Suppressor macrophage (primary cell): ENCODE measurements around the gene SELENOK.

Source experiments
- DNase-seq, 4 experiments: peaks; one replicate each; pipeline ENCODE4 v3.0.0-alpha.2; 2020 to 2022

Gene SELENOK

DNA sequence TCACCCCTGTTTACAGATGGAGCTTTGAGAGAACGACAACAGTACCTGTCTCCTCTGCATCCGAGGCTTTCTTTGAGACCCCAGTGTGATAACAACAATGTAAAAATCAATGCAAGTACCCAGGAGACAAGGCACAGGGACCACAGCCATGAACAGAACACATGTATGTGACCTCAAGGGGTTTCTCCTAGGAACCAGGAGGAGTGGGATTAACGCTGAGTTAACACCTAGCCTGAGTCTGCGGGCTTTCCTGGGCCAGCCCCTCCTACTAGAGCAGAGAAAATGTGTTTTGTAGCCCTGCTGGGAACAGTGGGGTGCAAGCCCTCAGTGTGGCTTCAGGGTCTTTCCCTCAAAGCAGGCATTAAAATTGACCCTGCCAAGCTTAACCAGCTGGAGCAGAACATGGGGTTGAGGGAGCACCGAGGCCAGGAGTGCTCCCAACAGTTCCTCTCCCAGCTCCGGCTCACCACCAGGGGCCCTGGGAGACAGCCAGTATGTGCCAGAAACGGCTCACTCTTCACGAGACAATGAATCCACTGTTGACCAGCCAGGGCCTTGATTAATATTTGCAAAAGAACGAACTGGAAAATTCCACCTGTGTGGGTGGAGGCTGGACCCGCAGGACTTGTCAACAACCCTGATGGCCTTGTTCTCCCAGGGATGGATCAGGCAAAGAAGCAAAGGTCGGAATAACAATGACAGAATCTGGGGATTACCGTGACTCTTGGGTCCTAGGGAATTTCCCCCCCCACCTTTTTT, 49.0 kb downstream of the SELENOK start:
- no peak for DNase-seq

DNA sequence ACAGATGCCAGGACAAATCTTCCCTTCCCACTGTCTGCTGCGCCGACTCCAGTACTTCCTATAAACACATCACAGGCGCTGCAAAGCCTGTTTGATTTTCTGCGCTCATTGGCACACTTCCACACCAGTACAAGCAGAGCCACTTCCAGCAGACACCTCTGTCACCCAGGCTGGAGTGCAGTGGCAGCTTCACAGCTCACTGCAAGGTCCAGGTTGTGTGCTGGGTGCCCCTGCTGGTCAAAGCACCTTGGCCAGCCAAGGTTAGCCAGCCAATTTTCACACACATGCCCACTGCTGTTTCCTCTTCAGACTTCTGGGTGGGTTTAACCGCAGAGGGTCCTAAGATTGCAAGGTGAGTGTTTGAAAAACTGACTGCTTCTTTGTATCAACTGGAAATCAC, 50.4 kb downstream of the SELENOK start:
- DNase-seq, result no peak

DNA sequence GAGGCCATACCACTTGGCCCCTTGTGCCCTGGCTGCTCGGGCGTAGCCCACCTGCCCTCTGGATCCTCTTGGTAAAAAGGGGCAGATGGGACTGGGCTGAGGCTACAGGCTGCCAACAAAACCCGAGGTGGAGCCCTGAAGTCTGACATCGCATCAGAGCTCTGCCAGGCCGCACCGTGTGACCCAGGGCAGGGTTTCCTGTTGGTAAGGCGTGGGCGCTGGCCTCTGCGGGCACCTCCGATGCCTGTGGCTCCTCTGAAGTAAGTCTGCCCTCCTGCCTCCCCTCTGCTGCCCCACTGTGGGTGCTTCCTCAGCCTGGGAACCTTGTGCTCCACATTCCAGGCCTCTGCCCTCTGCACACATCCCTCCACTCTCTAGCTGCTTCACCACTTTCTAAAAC, 54.3 kb downstream of the SELENOK start:
- peak; percentile 12 to 57 (median 36) for DNase-seq

DNA sequence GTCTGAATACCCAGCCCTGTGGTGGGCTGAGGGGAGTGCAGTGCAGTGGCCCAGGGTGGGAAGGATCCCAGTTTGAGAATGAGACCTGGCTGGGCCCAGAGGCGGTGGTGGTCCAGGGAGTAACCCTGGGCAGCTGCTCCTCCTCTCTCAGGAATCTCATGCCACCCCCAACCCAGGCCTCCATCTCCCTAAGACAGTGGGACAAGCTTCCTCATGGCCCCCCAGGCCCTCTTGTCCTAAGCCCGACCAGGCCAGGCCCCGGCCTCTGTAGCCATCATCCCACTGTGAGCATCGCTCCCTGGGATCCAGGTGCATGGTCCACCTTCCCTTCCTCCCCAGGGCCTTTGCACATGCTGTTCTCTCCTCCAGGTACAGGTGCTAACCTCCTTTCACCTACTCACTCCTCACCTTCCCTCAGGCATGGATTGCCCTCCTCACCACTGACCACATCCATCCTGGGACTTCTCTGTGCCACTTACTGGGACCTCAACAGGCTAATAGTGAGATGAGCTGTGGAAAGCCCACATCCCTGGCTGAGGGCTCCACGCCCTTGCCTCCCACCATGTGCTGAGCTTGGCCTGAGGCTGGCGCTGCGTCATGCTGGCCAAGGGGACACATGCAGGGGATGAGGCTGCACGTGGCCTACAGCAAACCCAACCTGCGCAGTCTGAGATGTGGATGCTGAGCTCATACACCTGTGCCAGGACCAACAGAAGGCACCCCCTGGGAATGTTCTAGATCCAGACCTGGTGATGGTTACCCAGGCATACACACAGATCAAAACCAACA, 55.4 kb downstream of the SELENOK start:
- no peak for DNase-seq

DNA sequence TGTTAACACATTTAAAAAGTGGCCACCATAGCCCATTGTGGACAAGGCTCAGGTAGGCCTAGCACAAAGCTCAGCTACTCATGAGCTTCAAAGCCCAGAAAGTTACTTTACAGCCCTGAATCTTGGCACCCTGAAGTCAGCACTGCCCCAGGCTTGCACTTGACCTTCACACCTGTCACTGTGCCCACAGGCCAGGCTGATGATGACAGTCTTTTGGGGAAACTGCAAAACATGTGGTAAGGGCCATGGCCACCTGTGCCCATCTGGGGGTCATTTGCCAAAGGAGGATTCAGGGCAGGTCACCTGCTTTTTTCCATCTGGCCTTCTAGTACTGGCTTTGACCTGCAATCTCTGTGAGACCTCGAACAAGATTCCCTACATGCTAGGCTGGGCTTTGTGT, 56.4 kb downstream of the SELENOK start:
- DNase-seq, result no peak

DNA sequence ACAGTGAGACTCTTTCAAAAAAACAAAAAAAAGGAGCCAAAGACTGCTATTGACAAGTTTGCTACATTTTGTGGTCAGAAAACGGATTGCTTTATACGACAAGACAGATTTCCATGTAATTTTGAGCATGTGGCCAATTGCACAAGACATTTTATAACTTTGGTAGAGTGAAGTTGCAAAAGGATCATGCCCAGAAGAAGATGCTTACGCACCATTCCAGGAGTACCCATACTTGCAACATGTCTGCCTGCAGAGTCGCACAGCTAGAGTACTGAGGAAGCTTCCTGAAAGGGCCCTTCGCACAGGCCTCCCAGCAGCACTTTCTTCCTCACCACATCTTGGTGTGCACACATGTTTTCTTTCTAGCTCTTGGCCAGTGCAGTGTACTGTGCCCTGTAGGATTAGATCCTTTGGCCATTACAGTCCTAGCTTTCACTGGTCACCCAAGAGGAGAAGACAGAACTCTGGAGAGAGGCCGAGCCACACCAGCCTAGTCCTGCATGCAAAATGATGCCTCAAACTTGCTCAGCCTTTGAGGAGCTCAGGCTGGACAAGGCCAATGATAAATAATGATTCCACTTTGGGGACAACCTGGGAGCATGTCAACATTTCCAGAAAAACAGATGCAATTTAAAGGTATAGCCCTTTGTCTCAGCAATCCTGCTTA, 57.1 kb downstream of the SELENOK start:
- peak; percentile 69 to 87 (median 76) for DNase-seq
